ENCODE data around the gene ABHD14A. TPM values are rescaled to one million over a fixed set of nuclear protein-coding genes. Genes with fewer than 3 reads are reported as not detected.

Gene ABHD14A
- total and polyA plus RNA-seq, 2 of the 13 experiments (the other 11 are each of a cell fraction or from before 2014, with no cell fraction given), result 29.5 to 46.9 TPM

DNA sequence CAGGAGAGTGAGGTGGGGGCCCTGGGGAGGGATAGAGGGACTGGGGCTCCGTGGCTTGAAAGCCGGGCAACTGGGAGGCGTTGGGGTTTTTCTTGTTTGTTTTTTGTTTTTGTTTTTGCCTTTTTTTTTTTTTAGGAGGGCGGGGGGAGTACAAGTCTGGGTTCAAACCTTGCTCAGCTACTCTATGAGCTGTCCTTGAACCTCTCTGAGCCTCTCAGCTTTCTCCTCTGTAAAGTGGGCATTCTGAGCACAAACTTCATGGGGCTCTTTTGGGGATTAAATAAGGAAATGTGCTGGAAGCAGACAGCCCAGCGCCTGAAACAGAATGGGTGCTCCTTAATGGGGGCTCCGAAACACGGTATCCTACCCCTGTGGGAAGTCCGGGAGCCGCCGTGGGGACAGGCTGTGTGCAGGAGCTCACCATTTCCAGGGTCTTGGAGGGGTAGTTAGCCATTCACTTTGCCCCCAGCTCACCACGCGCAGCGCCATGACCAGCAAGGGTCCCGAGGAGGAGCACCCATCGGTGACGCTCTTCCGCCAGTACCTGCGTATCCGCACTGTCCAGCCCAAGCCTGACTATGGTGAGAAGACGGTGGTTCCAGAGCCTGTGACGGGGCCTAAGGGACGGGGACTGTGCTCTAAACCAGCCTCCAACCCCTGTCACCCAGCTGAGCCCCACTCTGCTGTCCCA lies 8.9 kb downstream of the ABHD14A start (continued):
- 0 out of 2 replicates have a peak, but pooled peaks have one; percentile 15 for TF ChIP-seq ZNF558 (CRISPR knock-in tag; IDR thresholded peaks at IDR 0.05; ENCODE audit: borderline replicate concordance)
- no peak for TF ChIP-seq SMAD1 (CRISPR knock-in tag; IDR thresholded peaks at IDR 0.05; ENCODE audit: borderline replicate concordance, low read depth)
- no peak for TF ChIP-seq SALL2 (CRISPR knock-in tag; IDR thresholded peaks at IDR 0.05)
- no peak; the same call in 1 of the 2 replicates for TF ChIP-seq NFIC (IDR thresholded peaks at IDR 0.05; ENCODE audit: low read length)

DNA sequence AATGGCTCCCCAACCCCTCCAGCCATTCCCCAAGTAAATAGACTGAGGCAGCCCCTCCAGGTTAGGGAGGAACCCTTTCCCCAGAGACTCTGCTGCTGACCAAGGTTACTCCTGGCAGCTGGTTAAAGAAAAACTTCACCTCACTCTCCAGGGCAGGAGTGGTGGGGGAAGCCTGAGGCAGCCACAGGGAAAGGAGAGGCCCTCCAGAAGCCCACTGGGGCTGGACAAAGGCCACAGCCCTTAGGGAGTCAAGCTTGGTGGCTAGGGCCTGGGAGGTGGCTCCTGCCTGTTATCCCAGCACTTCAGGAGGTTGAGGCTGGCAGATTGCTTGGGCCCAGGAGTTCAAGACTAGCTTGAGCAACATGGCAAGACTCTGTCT lies 9.4 kb downstream of the ABHD14A start:
- no TSS peak for BruUV-seq (replicated peaks)
- Histone ChIP-seq H3K4me2 (ENCODE audit: low read depth, low read length) (peak overlapping the region; percentile 98), H3K4me1 (ENCODE audit: insufficient read depth, low read length) (peaks cover 51% of the 10 kb centered on the region), H3K4me3 (replicated peaks in 1 of 3; ENCODE audit: insufficient read depth in 1 of 3, low read depth in 2 of 3, low read length in 3 of 3) (peak overlapping the region; percentile 70 to 83 (median 73)), H3K36me3 (replicated peaks in 1 of 2; ENCODE audit: control insufficient read depth in 1 of 2, insufficient read depth in 2 of 2, low read length in 2 of 2) (peaks cover 0 to 1% of the 10 kb centered on the region in 2 experiments; a peak in 2 of 5 replicates), H3K9me3 (ENCODE audit: low read length) (no peaks in the 10 kb centered on the region), H3K79me2 (ENCODE audit: insufficient read depth, low read length) (peaks cover 17% of the 10 kb centered on the region), H3K27me3 (ENCODE audit: control insufficient read depth in 1 of 2, insufficient read depth in 2 of 2, low read length in 2 of 2) (no peaks in the 10 kb centered on the region), H3K27ac (ENCODE audit: extremely low read length, insufficient read depth, low read length) (peak overlapping the region; percentile 94), H2AFZ (ENCODE audit: low read length) (no peak overlapping the region), H4K20me1 (ENCODE audit: insufficient read depth, low read length) (no peaks in the 10 kb centered on the region), H3K9ac (ENCODE audit: insufficient read depth, low read depth, low read length) (peak overlapping the region; percentile 89)
- ATAC-seq (no peak), FAIRE-seq (no peak), DNase-seq (ENCODE audit: low spot score) (no peak)
- intact Hi-C loops (cut with micrococcal nuclease; ENCODE audit: unreplicated experiment), result no loop called here
- POLR2A ChIA-PET, result interaction anchor here (1.2 to 6.4 kb wide), 7 partner anchors 9 to 485 kb away, joined by 4 to 187 read pairs (median 59); partner anchors contain the start of genes ABHD14A, ABHD14B, PARP3 and PCBP4
- in situ Hi-C loops (cut with HindIII; ENCODE audit: extremely low pct_ligation_motif_present, low pct_unique_long_range_greater_than_20kb), result no loop called here
- CTCF ChIA-PET (ENCODE audit: low intra/inter-chr PET ratio, low total read pairs), result no interaction called here
- TF ChIP-seq, protein P1, sequence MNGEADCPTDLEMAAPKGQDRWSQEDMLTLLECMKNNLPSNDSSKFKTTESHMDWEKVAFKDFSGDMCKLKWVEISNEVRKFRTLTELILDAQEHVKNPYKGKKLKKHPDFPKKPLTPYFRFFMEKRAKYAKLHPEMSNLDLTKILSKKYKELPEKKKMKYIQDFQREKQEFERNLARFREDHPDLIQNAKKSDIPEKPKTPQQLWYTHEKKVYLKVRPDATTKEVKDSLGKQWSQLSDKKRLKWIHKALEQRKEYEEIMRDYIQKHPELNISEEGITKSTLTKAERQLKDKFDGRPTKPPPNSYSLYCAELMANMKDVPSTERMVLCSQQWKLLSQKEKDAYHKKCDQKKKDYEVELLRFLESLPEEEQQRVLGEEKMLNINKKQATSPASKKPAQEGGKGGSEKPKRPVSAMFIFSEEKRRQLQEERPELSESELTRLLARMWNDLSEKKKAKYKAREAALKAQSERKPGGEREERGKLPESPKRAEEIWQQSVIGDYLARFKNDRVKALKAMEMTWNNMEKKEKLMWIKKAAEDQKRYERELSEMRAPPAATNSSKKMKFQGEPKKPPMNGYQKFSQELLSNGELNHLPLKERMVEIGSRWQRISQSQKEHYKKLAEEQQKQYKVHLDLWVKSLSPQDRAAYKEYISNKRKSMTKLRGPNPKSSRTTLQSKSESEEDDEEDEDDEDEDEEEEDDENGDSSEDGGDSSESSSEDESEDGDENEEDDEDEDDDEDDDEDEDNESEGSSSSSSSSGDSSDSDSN (CRISPR knock-in tag; IDR thresholded peaks at IDR 0.05), result no peak
- TF ChIP-seq THYN1 (CRISPR knock-in tag; IDR thresholded peaks at IDR 0.05; ENCODE audit: borderline replicate concordance, low read depth) (no peak), KDM5B (CRISPR knock-in tag; IDR thresholded peaks at IDR 0.05; ENCODE audit: borderline replicate concordance) (0 out of 2 replicates have a peak, but pooled peaks have one; percentile 40), AGO2 (optimal IDR thresholded peaks at IDR 0.05; ENCODE audit: low read depth, low read length) (peak; percentile 4), ZNF713 (CRISPR knock-in tag; IDR thresholded peaks at IDR 0.05) (0 out of 2 replicates have a peak, but pooled peaks have one; percentile 53), SRSF9 (IDR thresholded peaks at IDR 0.05; ENCODE audit: borderline replicate concordance, insufficient read depth, low read depth, low read length, poor library complexity, severe bottlenecking) (no peak), HIVEP1 (CRISPR knock-in tag; IDR thresholded peaks at IDR 0.05) (0 out of 2 replicates have a peak, but pooled peaks have one; percentile 26), ZNF282 (IDR thresholded peaks at IDR 0.05; ENCODE audit: partially characterized antibody) (no peak), ZNF124 (CRISPR knock-in tag; IDR thresholded peaks at IDR 0.05) (no peak), ZNF451 (CRISPR knock-in tag; IDR thresholded peaks at IDR 0.05) (no peak)
- TF ChIP-seq, protein P2, sequence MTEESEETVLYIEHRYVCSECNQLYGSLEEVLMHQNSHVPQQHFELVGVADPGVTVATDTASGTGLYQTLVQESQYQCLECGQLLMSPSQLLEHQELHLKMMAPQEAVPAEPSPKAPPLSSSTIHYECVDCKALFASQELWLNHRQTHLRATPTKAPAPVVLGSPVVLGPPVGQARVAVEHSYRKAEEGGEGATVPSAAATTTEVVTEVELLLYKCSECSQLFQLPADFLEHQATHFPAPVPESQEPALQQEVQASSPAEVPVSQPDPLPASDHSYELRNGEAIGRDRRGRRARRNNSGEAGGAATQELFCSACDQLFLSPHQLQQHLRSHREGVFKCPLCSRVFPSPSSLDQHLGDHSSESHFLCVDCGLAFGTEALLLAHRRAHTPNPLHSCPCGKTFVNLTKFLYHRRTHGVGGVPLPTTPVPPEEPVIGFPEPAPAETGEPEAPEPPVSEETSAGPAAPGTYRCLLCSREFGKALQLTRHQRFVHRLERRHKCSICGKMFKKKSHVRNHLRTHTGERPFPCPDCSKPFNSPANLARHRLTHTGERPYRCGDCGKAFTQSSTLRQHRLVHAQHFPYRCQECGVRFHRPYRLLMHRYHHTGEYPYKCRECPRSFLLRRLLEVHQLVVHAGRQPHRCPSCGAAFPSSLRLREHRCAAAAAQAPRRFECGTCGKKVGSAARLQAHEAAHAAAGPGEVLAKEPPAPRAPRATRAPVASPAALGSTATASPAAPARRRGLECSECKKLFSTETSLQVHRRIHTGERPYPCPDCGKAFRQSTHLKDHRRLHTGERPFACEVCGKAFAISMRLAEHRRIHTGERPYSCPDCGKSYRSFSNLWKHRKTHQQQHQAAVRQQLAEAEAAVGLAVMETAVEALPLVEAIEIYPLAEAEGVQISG (CRISPR knock-in tag; IDR thresholded peaks at IDR 0.05), result 0 out of 2 replicates have a peak, but pooled peaks have one; percentile 6
- TF ChIP-seq, protein P3, sequence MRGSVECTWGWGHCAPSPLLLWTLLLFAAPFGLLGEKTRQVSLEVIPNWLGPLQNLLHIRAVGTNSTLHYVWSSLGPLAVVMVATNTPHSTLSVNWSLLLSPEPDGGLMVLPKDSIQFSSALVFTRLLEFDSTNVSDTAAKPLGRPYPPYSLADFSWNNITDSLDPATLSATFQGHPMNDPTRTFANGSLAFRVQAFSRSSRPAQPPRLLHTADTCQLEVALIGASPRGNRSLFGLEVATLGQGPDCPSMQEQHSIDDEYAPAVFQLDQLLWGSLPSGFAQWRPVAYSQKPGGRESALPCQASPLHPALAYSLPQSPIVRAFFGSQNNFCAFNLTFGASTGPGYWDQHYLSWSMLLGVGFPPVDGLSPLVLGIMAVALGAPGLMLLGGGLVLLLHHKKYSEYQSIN (CRISPR knock-in tag; IDR thresholded peaks at IDR 0.05; ENCODE audit: borderline replicate concordance), result no peak

Measured in HepG2 (cell line).